KMS-11 (cell line): ENCODE data around the gene PTPRN2.
"Not testable (repeated sequence)": the region's sequence is repeated elsewhere in the genome, so short reads cannot be mapped to it uniquely, and the experiment has no call there.

Source experiments
- H2AFZ ChIP-seq: fragments of 200-600 bp; sonication (generic); 2 replicates; pipeline ENCODE4 v1.6.1; 2016; ENCODE audit warnings: antibody characterized with exemption, mixed run types, low read depth
- H3K27ac ChIP-seq: fragments of 200-600 bp; sonication (generic); 2 replicates; pipeline ENCODE4 v1.6.1; 2016; ENCODE audit warnings: mild to moderate bottlenecking, mixed run types
- H3K27me3 ChIP-seq: fragments of 200-600 bp; sonication (generic); 2 replicates; pipeline ENCODE4 v1.6.1; 2017; ENCODE audit warnings: mild to moderate bottlenecking, low read depth, mixed run types, moderate library complexity; ENCODE audit not compliant: insufficient read depth
- H3K36me3 ChIP-seq: fragments of 200-600 bp; sonication (generic); 2 replicates; pipeline ENCODE4 v1.6.1; 2017; ENCODE audit warnings: mild to moderate bottlenecking, mixed run types; ENCODE audit not compliant: insufficient read depth
- H3K4me1 ChIP-seq: fragments of 200-600 bp; sonication (generic); 2 replicates; pipeline ENCODE4 v1.6.1; 2016; ENCODE audit warnings: mild to moderate bottlenecking, low read depth, mixed run types; ENCODE audit not compliant: poor library complexity, severe bottlenecking
- H3K4me2 ChIP-seq: fragments of 200-600 bp; sonication (generic); 2 replicates; pipeline ENCODE4 v1.7.0; 2016; ENCODE audit warnings: mild to moderate bottlenecking, mixed run types
- H3K4me3 ChIP-seq: fragments of 200-600 bp; sonication (generic); IDR thresholded peaks from 2 replicates; pipeline ENCODE4 v1.6.1; 2017; ENCODE audit warnings: low read depth, low read length, mixed read lengths; ENCODE audit not compliant: insufficient read depth
- H3K79me2 ChIP-seq: fragments of 200-600 bp; sonication (generic); 2 replicates; pipeline ENCODE4 v1.6.1; 2016; ENCODE audit warnings: low read depth, mixed run types; ENCODE audit not compliant: insufficient read depth
- H3K9ac ChIP-seq: fragments of 200-600 bp; sonication (generic); 2 replicates; pipeline ENCODE4 v1.6.1; 2016; ENCODE audit warnings: mild to moderate bottlenecking, mixed run types
- H4K20me1 ChIP-seq: fragments of 200-600 bp; sonication (generic); 2 replicates; pipeline ENCODE4 v1.6.1; 2016; ENCODE audit warnings: mild to moderate bottlenecking, mixed run types; ENCODE audit not compliant: insufficient read depth
- TF ChIP-seq, protein P1 (sequence below): fragments of 200-600 bp; sonication (generic); conservative IDR thresholded peaks from 2 replicates; pipeline ENCODE4 v1.6.1; 2017; ENCODE audit warnings: low read depth, mild to moderate bottlenecking, antibody characterized with exemption, low read length, moderate library complexity, mixed read lengths

PTPRN2 gene

DNA sequence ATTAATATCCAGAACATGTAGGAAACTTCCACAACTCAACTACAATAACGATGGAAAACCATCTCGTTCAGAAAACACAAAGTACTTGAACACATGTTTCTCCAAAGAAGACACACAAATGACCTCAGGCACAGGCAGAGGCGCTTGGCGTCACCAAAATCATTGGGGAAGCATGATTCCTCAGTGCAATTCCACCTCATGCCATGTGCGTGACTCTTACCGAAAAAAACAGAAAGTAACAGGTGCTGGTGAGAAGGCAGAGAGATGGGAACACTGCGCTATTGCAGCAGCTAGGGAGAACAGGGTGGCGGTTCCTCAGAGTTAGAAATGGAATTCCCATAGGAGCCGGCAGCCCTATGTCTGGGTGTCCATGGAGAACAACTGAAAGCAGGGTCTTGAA, 860.9 kb downstream of the PTPRN2 start:
- H3K9ac ChIP-seq, result no peak overlapping the region
- TF ChIP-seq, protein P1, sequence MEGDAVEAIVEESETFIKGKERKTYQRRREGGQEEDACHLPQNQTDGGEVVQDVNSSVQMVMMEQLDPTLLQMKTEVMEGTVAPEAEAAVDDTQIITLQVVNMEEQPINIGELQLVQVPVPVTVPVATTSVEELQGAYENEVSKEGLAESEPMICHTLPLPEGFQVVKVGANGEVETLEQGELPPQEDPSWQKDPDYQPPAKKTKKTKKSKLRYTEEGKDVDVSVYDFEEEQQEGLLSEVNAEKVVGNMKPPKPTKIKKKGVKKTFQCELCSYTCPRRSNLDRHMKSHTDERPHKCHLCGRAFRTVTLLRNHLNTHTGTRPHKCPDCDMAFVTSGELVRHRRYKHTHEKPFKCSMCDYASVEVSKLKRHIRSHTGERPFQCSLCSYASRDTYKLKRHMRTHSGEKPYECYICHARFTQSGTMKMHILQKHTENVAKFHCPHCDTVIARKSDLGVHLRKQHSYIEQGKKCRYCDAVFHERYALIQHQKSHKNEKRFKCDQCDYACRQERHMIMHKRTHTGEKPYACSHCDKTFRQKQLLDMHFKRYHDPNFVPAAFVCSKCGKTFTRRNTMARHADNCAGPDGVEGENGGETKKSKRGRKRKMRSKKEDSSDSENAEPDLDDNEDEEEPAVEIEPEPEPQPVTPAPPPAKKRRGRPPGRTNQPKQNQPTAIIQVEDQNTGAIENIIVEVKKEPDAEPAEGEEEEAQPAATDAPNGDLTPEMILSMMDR, result no peak
- peaks cover 9% of the 10 kb centered on the region; the same call in 1 of the 2 replicates for H3K27me3 ChIP-seq
- no peaks in the 10 kb centered on the region for H4K20me1 ChIP-seq
- no peak overlapping the region for H3K4me2 ChIP-seq
- H2AFZ ChIP-seq, result no peak overlapping the region
- H3K4me3 ChIP-seq, result no peak overlapping the region
- H3K36me3 ChIP-seq, result no peaks in the 10 kb centered on the region
- H3K79me2 ChIP-seq, result no peaks in the 10 kb centered on the region
- H3K27ac ChIP-seq, result no peak overlapping the region
- H3K4me1 ChIP-seq, result no peaks in the 10 kb centered on the region

DNA sequence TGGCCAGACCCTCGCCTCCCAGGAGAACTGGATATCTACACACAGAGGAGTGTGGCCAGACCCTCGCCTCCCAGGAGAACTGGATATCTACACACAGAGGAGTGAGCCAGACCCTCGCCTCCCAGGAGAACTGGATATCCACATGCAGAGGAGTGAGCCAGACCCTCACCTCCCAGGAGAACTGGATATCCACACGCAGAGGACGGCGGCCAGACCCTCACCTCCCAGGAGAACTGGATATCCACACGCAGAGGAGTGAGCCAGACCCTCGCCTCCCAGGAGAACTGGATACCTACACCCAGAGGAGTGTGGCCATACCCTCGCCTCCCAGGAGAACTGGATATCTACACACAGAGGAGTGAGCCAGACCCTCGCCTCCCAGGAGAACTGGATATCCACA, 862.3 kb downstream of the PTPRN2 start:
- H2AFZ ChIP-seq, H3K4me2 ChIP-seq, H3K79me2 ChIP-seq, H3K4me3 ChIP-seq, H4K20me1 ChIP-seq, H3K4me1 ChIP-seq, H3K36me3 ChIP-seq, H3K27ac ChIP-seq, H3K9ac ChIP-seq: not testable (repeated sequence)
- peaks cover 23% of the 10 kb centered on the region; the same call in 1 of the 2 replicates for H3K27me3 ChIP-seq

DNA sequence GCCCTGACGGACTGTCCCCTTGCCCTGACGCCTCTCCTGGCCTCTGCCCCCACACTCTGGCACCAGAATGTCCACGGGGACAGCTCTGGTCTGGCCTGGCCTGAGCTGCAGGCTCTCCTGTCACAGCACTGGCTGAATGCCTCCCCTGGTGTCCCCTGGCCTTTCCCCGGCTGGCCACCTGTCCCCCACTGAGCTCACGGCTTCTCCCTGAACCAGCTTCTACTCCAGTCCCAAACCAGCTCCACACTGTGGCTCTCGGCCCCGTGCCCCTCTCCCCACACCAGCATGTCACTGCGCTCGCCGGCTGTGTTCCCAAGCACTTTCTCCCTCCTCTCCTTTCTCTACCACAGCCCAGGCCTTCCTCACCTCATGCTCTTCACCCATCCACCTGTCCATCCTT, 864.4 kb downstream of the PTPRN2 start:
- no peak overlapping the region for H3K9ac ChIP-seq
- H3K4me2 ChIP-seq, result no peak overlapping the region
- H3K4me3 ChIP-seq, result no peak overlapping the region
- TF ChIP-seq, protein P1, result no peak
- H3K27ac ChIP-seq, result no peak overlapping the region
- H3K27me3 ChIP-seq, result peaks cover 23% of the 10 kb centered on the region; the same call in 1 of the 2 replicates
- H3K4me1 ChIP-seq, result no peaks in the 10 kb centered on the region
- no peaks in the 10 kb centered on the region for H3K79me2 ChIP-seq
- H2AFZ ChIP-seq, result no peak overlapping the region
- no peaks in the 10 kb centered on the region for H3K36me3 ChIP-seq
- H4K20me1 ChIP-seq, result no peaks in the 10 kb centered on the region

DNA sequence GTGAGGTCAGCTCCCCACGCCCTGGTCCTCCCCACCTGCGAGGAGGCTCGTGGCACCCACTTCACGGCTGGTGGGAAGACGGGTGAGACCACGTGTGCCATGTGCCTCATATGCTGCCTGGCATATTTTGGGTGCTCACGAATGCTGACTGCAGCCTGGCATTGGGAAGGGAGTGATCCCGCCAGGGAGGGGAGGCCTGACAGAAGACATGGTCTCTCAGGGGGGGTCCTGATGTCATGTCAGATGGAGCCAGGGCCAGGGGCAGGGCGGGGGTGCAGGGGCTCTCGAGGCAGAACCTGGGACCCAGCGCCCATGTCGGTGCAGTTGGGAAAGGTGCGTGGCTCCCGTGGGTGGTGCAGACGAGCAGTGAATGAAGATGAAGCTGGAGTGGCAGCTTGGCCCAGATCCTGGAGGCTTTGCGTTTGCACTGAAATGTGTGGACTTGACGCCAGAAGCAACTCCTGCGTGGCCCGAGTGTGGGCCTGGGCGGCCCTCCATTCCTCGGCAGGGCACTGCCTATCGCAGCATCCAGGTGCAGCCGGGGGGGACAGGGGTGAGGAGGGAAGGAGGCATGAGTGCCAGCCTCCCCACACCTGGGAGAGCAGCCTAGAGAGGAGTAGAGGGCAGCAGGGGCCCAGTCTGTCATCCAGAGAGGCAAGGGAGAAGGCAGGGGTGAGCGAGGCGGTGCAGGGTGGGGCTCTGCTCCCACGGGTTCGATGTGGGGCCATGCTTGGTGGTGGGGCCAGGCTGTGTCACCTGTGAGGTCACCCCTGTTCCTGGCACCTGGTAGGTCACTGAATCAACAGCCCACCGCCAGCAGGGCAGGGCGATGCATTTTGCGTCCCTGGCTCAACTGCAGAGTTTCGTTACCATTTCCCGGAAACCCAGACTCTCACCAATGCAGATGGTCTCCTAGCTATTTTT, 865.2 kb downstream of the PTPRN2 start:
- Histone ChIP-seq H3K4me3 (no peak overlapping the region), H3K9ac (no peak overlapping the region), H3K36me3 (no peaks in the 10 kb centered on the region), H2AFZ (no peak overlapping the region), H3K4me1 (no peaks in the 10 kb centered on the region), H3K79me2 (no peaks in the 10 kb centered on the region), H3K4me2 (no peak overlapping the region), H4K20me1 (no peaks in the 10 kb centered on the region), H3K27ac (no peak overlapping the region), H3K27me3 (peaks cover 23% of the 10 kb centered on the region; the same call in 1 of the 2 replicates)
- TF ChIP-seq, protein P1, result no peak
